ENCODE results near the gene CCNYL1. TPM values are rescaled to one million over a fixed set of nuclear protein-coding genes. Genes with fewer than 3 reads are reported as not detected.

CCNYL1 gene
- polyA plus RNA-seq, 1 of the 3 experiments (the other 2 are of a cell fraction) = 8.7 TPM

GRCh38 chr2:207734264-207734635, 22.8 kb downstream of the CCNYL1 start:
- no peak overlapping the region for H2AFZ ChIP-seq (ENCODE audit: low read depth)
- H3K27ac ChIP-seq (ENCODE audit: low read depth in 2 of 2, low read length in 1 of 2) = no peak overlapping the region
- no peaks in the 10 kb centered on the region for H3K9me3 ChIP-seq
- TF ChIP-seq SIN3A (IDR thresholded peaks at IDR 0.05; ENCODE audit: borderline replicate concordance, low read depth, low read length) = no peak
- TF ChIP-seq, protein P1, sequence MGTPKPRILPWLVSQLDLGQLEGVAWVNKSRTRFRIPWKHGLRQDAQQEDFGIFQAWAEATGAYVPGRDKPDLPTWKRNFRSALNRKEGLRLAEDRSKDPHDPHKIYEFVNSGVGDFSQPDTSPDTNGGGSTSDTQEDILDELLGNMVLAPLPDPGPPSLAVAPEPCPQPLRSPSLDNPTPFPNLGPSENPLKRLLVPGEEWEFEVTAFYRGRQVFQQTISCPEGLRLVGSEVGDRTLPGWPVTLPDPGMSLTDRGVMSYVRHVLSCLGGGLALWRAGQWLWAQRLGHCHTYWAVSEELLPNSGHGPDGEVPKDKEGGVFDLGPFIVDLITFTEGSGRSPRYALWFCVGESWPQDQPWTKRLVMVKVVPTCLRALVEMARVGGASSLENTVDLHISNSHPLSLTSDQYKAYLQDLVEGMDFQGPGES (IDR thresholded peaks at IDR 0.05; ENCODE audit: low read depth, low read length) = no peak
- TF ChIP-seq POLR2AphosphoS5 (IDR thresholded peaks at IDR 0.05; ENCODE audit: low read depth, low read length) = no peak
- no peak for TF ChIP-seq YY1 (IDR thresholded peaks at IDR 0.05; ENCODE audit: low read depth)
- TF ChIP-seq, protein P2, sequence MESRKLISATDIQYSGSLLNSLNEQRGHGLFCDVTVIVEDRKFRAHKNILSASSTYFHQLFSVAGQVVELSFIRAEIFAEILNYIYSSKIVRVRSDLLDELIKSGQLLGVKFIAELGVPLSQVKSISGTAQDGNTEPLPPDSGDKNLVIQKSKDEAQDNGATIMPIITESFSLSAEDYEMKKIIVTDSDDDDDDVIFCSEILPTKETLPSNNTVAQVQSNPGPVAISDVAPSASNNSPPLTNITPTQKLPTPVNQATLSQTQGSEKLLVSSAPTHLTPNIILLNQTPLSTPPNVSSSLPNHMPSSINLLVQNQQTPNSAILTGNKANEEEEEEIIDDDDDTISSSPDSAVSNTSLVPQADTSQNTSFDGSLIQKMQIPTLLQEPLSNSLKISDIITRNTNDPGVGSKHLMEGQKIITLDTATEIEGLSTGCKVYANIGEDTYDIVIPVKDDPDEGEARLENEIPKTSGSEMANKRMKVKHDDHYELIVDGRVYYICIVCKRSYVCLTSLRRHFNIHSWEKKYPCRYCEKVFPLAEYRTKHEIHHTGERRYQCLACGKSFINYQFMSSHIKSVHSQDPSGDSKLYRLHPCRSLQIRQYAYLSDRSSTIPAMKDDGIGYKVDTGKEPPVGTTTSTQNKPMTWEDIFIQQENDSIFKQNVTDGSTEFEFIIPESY (IDR thresholded peaks at IDR 0.05; ENCODE audit: borderline replicate concordance, low read depth) = no peak
- no peak for TF ChIP-seq RFX5 (IDR thresholded peaks at IDR 0.05; ENCODE audit: low read length)
- no peak for TF ChIP-seq JUND (IDR thresholded peaks at IDR 0.05)
- no peak for TF ChIP-seq TAF1 (IDR thresholded peaks at IDR 0.05; ENCODE audit: borderline replicate concordance, low read depth, low read length)
- TF ChIP-seq MXI1 (IDR thresholded peaks at IDR 0.05; ENCODE audit: low read depth, low read length) = no peak
- peak; percentile 72 for TF ChIP-seq RAD21 (IDR thresholded peaks at IDR 0.05; ENCODE audit: low read length)
- peak; percentile 59 for TF ChIP-seq SMC3 (IDR thresholded peaks at IDR 0.05; ENCODE audit: low read depth, low read length)
- peak; percentile 64 for TF ChIP-seq CTCF (IDR thresholded peaks at IDR 0.05)
- no peak for TF ChIP-seq MAX (IDR thresholded peaks at IDR 0.05; ENCODE audit: low read depth)
- TF ChIP-seq FOSL2 (IDR thresholded peaks at IDR 0.05; ENCODE audit: borderline replicate concordance, low read depth) = no peak
- TF ChIP-seq NRF1 (IDR thresholded peaks at IDR 0.05; ENCODE audit: low read depth, low read length) = no peak
- no peak for TF ChIP-seq USF2 (IDR thresholded peaks at IDR 0.05; ENCODE audit: borderline replicate concordance, low read depth, low read length)
- no peak for TF ChIP-seq GATA2 (CRISPR knock-in tag; IDR thresholded peaks at IDR 0.05)
- TF ChIP-seq USF1 (IDR thresholded peaks at IDR 0.05; ENCODE audit: borderline replicate concordance, low read depth) = no peak
- no peak overlapping the region for H3K4me3 ChIP-seq (ENCODE audit: low read depth in 2 of 2, low read length in 1 of 2)
- DNase-seq = peak; percentile 16
- no peaks in the 10 kb centered on the region for H3K9me2 ChIP-seq
- H3K9ac ChIP-seq = no peak overlapping the region
- H3K36me3 ChIP-seq (replicated peaks in 1 of 2; ENCODE audit: control insufficient read depth in 1 of 2, insufficient read depth in 2 of 2, low read length in 1 of 2) = peaks cover 12 to 32% of the 10 kb centered on the region in 2 experiments
- H3K4me1 ChIP-seq (ENCODE audit: control insufficient read depth in 1 of 2, insufficient read depth in 2 of 2, low read depth in 1 of 2, low read length in 1 of 2) = no peaks in the 10 kb centered on the region
- no peak overlapping the region for H3K4me2 ChIP-seq
- H3F3A ChIP-seq (replicated peaks; ENCODE audit: insufficient read depth) = peaks cover 7% of the 10 kb centered on the region
- no peaks in the 10 kb centered on the region for H4K20me1 ChIP-seq (ENCODE audit: insufficient read depth)
- H3K79me2 ChIP-seq (ENCODE audit: insufficient read depth) = peaks cover 4% of the 10 kb centered on the region; the same call in 1 of the 2 replicates
- WGBS (ENCODE audit: low lambda C conversion rate) = 48% methylated on average over 3 of the region's 3 CpGs
- ChIA-PET CTCF (interaction anchor here (0.7 to 2.3 kb wide), 14 partner anchors 9 to 338 kb away, joined by 3 to 13 read pairs (median 4); no protein-coding TSS in a partner anchor), POLR2A (no interaction called here)
- H3K27me3 ChIP-seq (ENCODE audit: insufficient read depth) = no peaks in the 10 kb centered on the region

Data from SK-N-SH (cell line).